ENCODE data around the gene AP4S1. TPM values are rescaled to one million over a fixed set of nuclear protein-coding genes. Genes with fewer than 3 reads are reported as not detected.
A peak's percentile ranks its signal among the peaks of the same experiment; 100 is the strongest.

Gene AP4S1
- total RNA-seq, 2 donors from 2014 or later, result 7.6 to 11.1 TPM

DNA sequence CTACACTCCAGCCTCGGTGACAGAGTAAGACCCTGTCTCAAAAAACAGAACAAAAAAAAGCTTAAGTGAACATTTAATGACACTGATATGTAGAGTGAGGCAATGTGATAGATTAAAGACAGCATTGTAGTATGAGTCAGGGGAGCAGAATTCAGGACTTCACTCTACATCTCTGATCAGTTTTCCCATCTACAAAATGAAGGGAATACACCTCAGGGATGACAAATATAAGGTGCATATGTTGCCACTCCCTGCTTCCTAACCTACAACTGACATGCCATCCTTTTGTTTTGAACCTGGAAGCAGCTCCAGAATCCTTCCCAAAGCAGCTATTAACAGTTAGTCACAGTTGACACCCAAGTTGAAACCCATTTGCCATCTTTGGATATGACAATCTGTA is 31.6 kb downstream of the AP4S1 start:
- no peak overlapping the region for H3K9ac ChIP-seq (ENCODE audit: extremely low read depth, low read length, poor library complexity, severe bottlenecking)
- TF ChIP-seq, protein P1, sequence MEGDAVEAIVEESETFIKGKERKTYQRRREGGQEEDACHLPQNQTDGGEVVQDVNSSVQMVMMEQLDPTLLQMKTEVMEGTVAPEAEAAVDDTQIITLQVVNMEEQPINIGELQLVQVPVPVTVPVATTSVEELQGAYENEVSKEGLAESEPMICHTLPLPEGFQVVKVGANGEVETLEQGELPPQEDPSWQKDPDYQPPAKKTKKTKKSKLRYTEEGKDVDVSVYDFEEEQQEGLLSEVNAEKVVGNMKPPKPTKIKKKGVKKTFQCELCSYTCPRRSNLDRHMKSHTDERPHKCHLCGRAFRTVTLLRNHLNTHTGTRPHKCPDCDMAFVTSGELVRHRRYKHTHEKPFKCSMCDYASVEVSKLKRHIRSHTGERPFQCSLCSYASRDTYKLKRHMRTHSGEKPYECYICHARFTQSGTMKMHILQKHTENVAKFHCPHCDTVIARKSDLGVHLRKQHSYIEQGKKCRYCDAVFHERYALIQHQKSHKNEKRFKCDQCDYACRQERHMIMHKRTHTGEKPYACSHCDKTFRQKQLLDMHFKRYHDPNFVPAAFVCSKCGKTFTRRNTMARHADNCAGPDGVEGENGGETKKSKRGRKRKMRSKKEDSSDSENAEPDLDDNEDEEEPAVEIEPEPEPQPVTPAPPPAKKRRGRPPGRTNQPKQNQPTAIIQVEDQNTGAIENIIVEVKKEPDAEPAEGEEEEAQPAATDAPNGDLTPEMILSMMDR (conservative IDR thresholded peaks at IDR 0.05), result no peak
- H3K27me3 ChIP-seq (ENCODE audit: control insufficient read depth, insufficient read depth, low read length, poor library complexity, severe bottlenecking), result no peaks in the 10 kb centered on the region
- no peaks in the 10 kb centered on the region for H3K9me3 Mint-ChIP-seq
- H3K4me3 Mint-ChIP-seq, result no peak overlapping the region
- no peak overlapping the region for H3K27ac Mint-ChIP-seq
- peaks cover 37% of the 10 kb centered on the region for H3K4me1 Mint-ChIP-seq
- no peak overlapping the region for H3K4me3 ChIP-seq (ENCODE audit: low read length)
- H3K36me3 ChIP-seq (ENCODE audit: control insufficient read depth, insufficient read depth, low read length), result no peaks in the 10 kb centered on the region
- H3K4me1 ChIP-seq (ENCODE audit: control insufficient read depth, insufficient read depth, low read length), result peaks cover 11% of the 10 kb centered on the region
- H3K27me3 Mint-ChIP-seq (ENCODE audit: insufficient read depth), result no peaks in the 10 kb centered on the region
- no peak for DNase-seq
- no peak overlapping the region for H3K27ac ChIP-seq (ENCODE audit: low read depth, low read length)
- no peaks in the 10 kb centered on the region for H3K9me3 ChIP-seq (ENCODE audit: control insufficient read depth, low read length)
- H3K36me3 Mint-ChIP-seq (ENCODE audit: low read depth), result peaks cover 3% of the 10 kb centered on the region
- WGBS, 2 experiments (ENCODE audit: insufficient coverage in 1 of 2, insufficient read length in 1 of 2), result 100% methylated on average over 1 of the region's 1 CpG; no CpG with 5 or more reads in 1 of the 2 experiments

DNA sequence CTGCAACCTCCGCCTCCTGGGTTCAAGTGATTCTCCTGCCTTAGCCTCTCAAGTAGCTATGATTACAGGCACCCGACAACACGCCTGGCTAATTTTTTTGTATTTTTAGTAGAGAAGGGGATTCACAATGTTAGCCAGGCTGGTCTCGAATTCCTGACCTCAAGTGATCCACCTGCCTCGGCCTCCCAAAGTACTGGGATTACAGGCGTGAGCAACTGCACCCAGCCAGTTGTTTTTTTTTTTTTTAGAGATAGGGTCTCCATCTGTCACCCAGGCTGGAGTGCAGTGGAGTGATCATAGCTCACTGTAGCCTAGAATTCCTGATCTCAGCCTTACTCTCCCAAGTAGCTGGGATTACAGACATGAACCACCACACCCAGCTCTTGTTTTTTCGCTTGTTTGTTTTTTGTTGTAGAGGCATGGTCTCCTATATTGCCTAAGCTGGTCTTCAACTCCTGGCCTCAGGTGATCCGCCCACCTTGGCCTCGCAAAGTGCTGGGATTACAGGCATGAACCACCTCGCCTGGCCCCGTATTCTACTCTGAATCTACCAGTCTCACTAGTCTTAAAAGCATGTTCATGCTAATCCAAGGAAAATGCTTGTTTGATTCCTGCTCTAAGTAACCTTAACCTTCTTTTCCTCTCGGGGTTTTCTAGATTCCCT is 32.4 kb downstream of the AP4S1 start:
- Histone ChIP-seq H3K36me3 (ENCODE audit: control insufficient read depth, insufficient read depth, low read length) (no peaks in the 10 kb centered on the region), H3K4me3 (ENCODE audit: low read length) (no peak overlapping the region), H3K27ac (ENCODE audit: low read depth, low read length) (no peak overlapping the region), H3K9me3 (ENCODE audit: control insufficient read depth, low read length) (no peaks in the 10 kb centered on the region), H3K9ac (ENCODE audit: extremely low read depth, low read length, poor library complexity, severe bottlenecking) (no peak overlapping the region), H3K27me3 (ENCODE audit: control insufficient read depth, insufficient read depth, low read length, poor library complexity, severe bottlenecking) (no peaks in the 10 kb centered on the region), H3K4me1 (ENCODE audit: control insufficient read depth, insufficient read depth, low read length) (peaks cover 11% of the 10 kb centered on the region)
- WGBS, 2 experiments (ENCODE audit: insufficient coverage in 1 of 2, insufficient read length in 1 of 2), result 95 to 97% methylated on average over 12 of the region's 12 CpGs
- Mint-ChIP-seq H3K4me1 (peaks cover 37% of the 10 kb centered on the region), H3K4me3 (no peak overlapping the region), H3K27ac (peak overlapping the region; percentile 66), H3K36me3 (ENCODE audit: low read depth) (peaks cover 3% of the 10 kb centered on the region), H3K27me3 (ENCODE audit: insufficient read depth) (no peaks in the 10 kb centered on the region), H3K9me3 (no peaks in the 10 kb centered on the region)
- no peak for DNase-seq
- TF ChIP-seq, protein P1 (conservative IDR thresholded peaks at IDR 0.05), result no peak

DNA sequence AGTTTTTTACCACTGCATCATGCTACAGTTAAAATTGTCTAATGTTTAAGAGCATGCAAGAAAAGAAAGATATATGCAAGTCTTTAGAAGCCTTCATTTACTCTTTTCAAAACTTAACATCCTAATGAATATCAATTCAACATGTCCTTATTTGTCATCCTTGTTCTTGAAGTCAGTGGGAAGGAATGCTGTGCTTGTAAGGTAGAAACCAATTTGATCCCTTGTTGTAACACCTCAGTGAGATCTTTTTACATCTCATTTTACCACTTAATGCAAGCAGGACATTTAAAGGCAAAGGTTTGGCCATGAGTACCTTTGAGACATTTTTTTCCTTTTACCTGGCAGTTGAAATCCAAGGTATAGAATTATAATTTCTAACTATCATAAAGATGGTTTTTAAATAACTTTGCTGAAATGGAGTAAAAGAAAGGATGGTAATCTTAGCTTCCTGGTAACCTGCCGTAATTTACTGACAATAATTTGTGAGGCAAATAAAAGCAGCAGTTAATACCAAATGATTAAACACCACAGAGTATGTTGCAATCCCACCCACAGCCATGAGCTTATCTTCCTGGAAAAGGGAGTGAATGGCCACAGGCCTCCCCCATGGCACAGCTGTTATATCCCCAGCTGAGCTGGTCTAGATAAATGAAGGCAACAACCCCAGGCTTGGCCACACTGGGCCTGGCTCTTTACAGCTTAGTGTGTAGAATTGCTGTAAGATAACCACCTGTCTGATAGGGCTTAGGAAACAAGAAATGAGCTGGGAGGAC is 33.9 kb downstream of the AP4S1 start:
- H3K4me3 Mint-ChIP-seq, result no peak overlapping the region
- Histone ChIP-seq H3K4me3 (ENCODE audit: low read length) (peak overlapping the region; percentile 44), H3K27ac (ENCODE audit: low read depth, low read length) (no peak overlapping the region), H3K27me3 (ENCODE audit: control insufficient read depth, insufficient read depth, low read length, poor library complexity, severe bottlenecking) (no peaks in the 10 kb centered on the region), H3K36me3 (ENCODE audit: control insufficient read depth, insufficient read depth, low read length) (no peaks in the 10 kb centered on the region), H3K9ac (ENCODE audit: extremely low read depth, low read length, poor library complexity, severe bottlenecking) (peak overlapping the region; percentile 24), H3K4me1 (ENCODE audit: control insufficient read depth, insufficient read depth, low read length) (peaks cover 11% of the 10 kb centered on the region), H3K9me3 (ENCODE audit: control insufficient read depth, low read length) (no peaks in the 10 kb centered on the region)
- peak overlapping the region; percentile 90 for H3K27ac Mint-ChIP-seq
- H3K4me1 Mint-ChIP-seq, result peaks cover 37% of the 10 kb centered on the region
- H3K36me3 Mint-ChIP-seq (ENCODE audit: low read depth), result peaks cover 1% of the 10 kb centered on the region
- TF ChIP-seq, protein P1 (conservative IDR thresholded peaks at IDR 0.05), result no peak
- H3K9me3 Mint-ChIP-seq, result no peaks in the 10 kb centered on the region
- WGBS, 2 experiments (ENCODE audit: insufficient coverage in 1 of 2, insufficient read length in 1 of 2), result 20% methylated on average over 1 of the region's 1 CpG; no CpG with 5 or more reads in 1 of the 2 experiments
- DNase-seq, result peak; percentile 84
- H3K27me3 Mint-ChIP-seq (ENCODE audit: insufficient read depth), result no peaks in the 10 kb centered on the region
